Measurements from ENCODE around the gene SMIM41.
A peak's percentile ranks its signal among the peaks of the same experiment; 100 is the strongest.

The SMIM41 gene

DNA sequence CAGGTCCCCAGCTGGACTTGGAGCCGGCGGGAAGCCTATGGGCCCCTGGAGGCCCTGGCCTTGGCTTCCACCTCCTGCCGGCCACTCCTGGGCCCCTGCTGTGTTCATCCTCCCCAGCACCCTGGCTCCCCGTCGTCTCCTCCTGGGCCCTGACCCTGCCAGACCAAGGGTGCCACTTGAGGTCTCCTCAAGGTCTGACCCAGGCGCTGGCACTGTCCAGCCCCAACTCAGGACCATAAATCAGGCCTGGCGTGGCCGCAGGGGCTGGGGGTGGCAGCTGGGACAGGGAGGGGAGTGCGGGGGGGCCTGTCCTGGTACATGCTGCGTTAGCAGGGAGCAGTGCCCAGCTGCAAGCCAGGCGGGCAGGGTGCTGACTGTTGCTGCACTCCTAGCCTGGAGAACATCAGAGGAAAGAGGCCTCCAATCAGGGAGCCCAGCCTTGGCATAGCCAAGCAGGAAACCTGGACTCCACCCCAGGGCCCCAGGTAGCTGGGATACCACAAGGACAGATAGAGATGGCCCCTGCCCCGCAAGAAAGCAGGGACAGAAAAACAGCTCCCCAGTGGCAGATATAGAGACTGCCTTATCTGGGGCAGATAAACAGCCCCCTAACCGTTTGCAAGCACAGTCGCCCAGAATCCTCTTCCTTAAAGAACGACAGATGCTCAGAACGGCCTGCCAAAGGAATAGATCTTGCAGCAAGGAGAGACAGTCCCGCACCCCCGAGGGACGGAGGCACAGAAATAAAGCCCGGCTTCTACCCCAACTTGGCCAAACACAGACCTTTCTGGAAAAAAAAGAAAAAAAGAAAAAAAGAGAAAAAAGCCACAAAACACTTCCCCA, 16.2 kb upstream of the SMIM41 start:
- DNase-seq (ENCODE audit: low spot score) = no peak

DNA sequence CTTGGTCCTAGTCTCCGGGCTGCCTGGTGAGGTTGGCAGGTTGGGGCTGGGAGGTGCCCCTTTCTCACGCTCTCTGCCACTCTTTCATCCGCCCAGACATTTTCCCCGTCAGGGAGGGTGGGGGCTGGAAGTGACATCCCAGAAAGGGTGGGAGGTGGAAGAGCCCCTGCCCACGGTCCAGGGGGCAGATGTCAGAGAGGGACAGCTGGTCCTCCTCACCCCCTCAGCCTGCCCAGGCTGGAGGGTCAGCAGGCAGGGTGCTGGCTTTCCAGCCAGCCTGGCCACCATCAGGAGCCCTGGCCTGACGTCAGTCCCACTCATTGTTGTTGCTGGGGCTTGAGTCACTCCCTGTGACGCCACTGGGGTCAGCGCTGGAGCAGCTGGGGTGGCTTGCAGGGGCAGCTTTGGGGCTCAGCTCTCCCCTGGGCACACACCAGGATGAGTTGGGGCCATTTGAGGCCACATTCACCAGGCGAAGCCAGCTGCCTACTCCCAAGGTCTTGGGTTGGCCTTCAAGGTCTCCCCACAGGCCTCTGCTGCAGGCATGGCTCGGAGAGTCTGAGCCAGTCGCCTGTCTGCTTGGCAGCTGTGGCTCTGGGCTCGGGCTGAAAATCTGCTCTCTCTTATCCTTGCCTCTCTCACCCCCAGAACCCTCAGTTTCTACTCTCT, 15.4 kb upstream of the SMIM41 start:
- DNase-seq (ENCODE audit: low spot score) = no peak

- DNase-seq (ENCODE audit: low spot score) = no peak
Measured at GRCh38 chr12:52066346-52067080, 13.0 kb upstream of the SMIM41 start.

DNA sequence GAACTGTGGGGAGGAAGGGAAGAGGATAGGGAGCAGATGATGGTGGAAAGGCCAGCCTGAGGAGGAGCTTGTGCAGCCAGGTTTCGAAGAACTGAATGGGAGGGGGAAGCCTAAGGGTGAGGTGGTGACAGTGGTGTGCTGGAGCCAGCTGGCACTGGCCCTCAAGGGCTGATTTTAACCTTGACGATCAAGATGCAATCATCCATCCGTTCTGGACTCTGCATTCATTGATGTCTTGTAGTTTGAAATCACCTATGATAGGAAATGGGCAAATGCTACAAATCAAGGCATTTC, 12.5 kb upstream of the SMIM41 start:
- DNase-seq (ENCODE audit: low spot score) = no peak

DNA sequence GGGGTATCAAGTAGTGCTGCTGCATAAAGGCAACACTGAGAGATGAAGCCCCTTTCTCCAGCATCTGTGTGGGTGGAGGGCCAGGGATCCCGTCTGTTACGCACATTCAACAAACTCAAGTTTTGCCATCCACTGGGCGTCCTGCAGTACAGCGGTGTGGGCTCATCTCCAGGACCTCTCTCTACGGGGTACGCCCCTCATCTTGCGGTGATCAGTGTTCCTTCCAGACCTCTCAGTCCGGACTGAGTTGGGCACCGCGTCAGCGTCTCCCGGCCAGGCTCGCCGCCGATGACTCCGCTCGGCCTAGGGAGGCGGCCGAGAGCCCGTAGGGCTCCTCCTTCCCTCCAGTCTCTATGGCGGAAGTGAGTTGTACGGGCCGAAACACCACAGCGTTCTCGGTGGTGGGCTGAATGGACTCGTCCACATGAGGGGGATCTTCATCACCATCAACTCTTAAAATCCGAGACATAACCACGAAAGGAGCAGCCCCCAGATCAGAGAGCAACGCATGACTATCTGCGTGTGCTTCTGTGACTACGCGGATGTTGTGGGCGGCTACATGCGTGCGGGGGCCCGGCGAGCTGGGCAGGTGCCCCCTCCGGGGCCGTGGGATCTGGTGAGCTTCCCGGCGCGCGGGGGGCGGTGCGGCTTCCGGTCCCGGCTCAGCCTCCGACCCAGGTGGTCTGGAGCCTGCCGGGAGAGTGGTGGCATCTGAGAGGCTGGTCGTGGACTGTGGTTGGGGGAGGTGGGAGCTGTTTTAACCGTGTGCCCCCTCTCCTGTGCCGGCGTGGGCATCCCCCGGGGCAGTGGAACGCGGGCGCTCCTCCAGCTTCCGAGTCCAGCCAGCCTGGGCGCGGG, 9.9 kb upstream of the SMIM41 start, which contains the start of gene ATG101:
Gene ATG101, plus strand, starts transcription at position 652 of the 858 bp plus-strand sequence. CDS start 3,673 bp downstream, outside the sequence.
- peak; percentile 88 for DNase-seq (ENCODE audit: low spot score)

DNA sequence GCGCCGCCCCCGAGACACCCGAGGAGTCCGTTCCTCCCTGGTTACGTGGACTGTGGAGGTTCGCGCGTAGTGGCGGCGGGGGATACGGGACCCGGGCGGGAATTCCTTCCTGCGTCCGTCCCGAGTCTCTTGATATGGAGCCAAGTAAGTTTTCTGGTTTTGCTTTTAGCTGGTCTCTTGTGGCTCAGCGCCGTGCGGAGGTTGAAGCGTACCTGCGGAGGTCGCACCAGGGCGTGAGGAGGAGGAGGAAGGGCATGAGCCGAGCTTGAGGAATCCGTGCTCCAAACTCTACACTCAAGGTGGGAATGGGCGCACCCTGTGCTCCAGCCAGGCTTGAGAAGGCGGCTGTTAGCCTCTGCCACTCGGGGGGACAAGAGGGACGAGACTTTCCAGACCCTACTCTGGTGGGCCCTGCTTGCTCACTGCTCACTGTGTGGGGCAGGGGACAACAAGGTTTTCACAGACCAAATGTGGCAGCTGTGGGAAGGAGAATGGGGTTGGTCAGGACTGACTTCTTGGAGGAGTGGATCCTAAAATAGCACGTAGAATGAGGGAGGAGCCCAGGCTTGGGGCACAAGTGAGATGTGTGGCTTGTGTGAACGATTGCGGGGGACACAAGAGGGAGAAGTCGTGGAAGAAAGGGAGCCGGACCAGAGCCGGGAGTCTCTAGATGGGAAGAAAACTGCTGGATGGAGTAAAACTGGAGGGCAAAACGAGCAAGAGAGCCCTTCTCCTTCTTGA, 9.1 kb upstream of the SMIM41 start:
- no peak for DNase-seq (ENCODE audit: low spot score)

DNA sequence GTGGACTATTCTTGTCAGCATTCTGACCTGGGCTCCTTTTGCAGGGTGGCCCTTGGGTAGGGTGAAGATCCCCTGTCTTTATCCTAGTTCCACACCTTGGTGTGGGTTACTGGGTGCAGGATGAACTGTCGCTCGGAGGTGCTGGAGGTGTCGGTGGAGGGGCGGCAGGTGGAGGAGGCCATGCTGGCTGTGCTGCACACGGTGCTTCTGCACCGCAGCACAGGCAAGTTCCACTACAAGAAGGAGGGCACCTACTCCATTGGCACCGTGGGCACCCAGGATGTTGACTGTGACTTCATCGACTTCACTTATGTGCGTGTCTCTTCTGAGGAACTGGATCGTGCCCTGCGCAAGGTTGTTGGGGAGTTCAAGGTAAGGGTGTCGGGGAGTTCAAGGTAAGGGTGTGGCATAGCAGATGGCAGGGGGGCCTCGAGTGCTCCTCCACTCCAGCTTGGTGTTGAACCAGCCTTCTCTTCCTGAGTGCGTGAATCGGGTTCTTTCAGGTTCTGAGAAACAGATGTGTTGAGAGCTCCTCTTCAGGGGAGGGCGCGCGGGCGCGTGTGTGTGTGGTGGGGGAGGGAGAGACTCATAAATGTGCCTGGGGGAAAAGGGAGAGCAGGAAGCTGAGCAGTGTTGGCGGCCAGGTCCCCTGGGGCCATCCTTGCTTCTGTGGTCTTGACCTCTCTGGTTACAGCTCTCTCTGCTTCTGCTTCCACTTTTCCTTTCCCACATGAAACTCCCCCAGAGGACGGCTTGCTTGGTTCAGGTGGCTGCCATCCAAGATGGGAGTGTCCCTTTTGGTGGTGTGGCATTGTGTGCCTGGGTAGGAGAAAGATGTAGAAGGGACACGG, 5.7 kb upstream of the SMIM41 start:
- no peak for DNase-seq (ENCODE audit: low spot score)

GRCh38 chr12:52074971-52075724, 4.4 kb upstream of the SMIM41 start:
- no peak for DNase-seq (ENCODE audit: low spot score)

DNA sequence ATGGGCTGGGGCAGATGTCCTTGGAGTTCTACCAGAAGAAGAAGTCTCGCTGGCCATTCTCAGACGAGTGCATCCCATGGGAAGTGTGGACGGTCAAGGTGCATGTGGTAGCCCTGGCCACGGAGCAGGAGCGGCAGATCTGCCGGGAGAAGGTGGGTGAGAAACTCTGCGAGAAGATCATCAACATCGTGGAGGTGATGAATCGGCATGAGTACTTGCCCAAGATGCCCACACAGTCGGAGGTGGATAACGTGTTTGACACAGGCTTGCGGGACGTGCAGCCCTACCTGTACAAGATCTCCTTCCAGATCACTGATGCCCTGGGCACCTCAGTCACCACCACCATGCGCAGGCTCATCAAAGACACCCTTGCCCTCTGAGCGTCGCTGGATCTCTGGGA, 2.7 kb upstream of the SMIM41 start:
- no peak for DNase-seq (ENCODE audit: low spot score)

GRCh38 chr12:52078276-52078675, 1.2 kb upstream of the SMIM41 start:
- no peak for DNase-seq (ENCODE audit: low spot score)

DNA sequence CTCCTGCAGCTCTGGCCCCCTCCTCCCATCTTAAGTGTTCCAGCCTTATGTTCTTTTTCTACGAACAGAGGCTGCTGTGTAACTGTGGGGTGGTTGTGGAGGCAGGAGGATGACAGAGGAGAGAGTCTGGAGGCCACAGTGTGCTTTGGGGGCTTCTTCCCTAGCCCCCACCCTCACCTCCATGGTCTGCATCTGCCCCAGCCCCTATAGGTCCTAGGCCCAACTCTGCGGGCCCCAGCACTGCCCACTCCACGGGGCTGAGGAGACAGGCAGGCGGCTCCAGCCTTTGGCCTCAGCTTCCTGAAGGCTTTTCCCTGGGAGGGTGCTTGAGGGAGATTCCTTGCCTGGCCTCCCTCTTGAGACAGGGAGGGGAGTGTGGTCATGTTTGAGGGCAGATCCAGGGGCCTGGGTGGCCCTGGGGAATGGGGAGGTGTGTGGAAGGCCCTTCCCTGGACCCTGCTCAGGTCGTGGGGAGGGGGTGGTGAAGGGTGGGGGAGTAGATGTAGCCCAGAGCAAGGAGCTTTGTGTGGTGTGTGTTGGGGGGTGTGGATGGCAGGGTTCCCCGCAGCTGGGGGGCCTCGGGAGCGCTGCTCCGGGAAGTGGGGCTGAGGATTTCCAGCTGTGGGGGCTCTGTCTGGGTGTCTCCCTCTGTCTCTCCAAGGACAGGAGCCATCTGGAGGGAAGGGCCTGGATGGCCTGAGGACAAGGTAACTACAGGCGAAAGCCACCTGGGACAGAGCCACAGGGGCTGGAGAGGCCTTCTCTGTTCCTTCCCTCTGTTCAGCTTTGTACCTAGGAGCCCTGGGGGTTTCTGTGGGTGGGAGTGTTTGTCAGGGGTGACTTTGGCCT, 1.1 kb downstream of the SMIM41 start:
- DNase-seq (ENCODE audit: low spot score) = no peak

- no peak for DNase-seq (ENCODE audit: low spot score)
Measured at GRCh38 chr12:52081263-52081733, 1.8 kb downstream of the SMIM41 start.

DNA sequence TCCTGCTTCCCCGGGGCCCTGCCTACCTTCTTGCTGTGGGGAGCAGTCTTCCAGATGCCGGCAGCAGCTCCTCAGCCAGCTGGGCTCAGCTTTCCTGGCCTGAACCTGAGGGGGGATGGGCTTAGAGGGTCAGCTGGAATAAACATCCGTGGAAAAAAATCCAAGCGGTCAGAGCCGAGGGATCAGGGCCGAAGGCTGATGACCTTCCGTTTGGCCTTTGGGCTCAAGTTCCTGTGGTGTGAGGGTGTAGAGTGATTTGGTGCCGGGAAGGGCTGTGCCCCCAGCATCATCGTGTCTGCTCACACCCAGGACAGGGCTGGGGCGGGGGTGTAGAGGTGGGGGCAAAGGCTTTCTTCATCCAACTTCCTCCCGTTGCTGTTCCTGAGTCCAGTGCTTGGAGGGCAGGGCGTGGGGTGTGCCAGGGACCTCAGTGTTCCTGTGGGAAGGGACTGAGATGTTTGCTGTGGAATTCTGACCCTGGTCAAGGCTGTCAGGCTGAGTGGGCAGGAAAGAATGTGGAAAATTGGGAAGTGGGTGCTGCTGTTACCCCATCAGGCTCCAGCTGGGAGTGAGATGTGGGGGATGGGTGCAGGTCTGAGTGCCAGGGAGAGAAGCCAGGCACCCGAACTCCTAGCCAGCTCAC, 2.6 kb downstream of the SMIM41 start:
- no peak for DNase-seq (ENCODE audit: low spot score)

GRCh38 chr12:52082669-52082987, 3.1 kb downstream of the SMIM41 start:
- DNase-seq (ENCODE audit: low spot score) = no peak

GRCh38 chr12:52082988-52083637, 3.6 kb downstream of the SMIM41 start:
- DNase-seq (ENCODE audit: low spot score) = peak; percentile 61

DNA sequence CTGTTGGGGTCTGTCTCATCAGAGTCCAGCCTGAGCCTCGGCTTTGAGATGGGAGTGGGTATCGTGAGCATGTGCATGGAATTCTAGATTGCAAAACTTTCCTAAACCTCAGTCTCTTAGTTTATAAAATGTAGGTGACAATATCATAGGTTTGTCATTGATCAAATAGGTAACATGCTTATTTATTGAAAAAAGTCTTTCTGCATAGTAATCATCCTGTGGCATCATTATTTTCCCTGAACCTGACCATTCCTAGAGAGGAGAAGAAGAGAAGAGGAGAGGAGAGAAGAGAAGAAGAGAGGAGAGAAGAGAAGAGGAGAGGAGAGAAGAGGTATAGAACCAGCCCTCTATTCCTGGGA, 4.1 kb downstream of the SMIM41 start:
- DNase-seq (ENCODE audit: low spot score) = no peak

DNA sequence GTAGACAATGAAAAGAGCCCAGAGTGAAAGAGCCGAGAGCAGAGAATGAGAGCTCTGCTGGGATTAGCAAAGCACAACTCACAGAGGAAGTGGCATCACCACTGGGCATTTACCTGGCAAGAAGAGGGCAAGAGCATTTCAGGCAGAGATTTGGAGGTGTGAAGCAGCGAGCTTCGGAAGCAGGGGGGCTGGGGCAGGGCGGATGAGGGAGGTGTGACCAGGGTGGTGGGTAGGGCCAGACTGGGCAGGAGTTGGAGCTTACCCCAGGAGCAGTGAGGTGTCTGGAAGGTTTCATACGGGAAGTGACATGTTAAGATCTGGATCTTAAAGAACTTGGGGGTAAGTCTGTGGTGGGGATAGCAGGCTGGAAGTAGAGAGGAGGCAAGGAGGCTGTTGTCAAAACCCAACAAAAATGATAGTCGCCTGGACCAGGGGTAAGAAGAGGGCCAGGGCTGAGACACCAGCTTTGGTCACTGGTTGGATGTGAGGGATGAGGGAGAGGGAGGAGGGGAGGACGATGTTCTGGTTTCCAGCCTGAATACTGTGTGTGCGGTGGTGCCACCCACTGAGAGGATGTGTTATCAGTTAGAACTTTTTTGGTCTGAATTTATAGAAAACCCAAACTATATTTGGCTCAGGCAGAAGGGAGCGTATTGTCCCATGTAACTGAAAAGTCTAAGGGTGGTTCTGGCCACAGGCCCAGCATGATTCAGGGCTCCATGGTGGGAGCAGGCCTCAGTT, 5.2 kb downstream of the SMIM41 start:
- DNase-seq (ENCODE audit: low spot score) = no peak
